HG03066 (cell line): Measurements from ENCODE around the gene EGFL7.

ENCODE experiments used
- ATAC-seq: cut with Tn5 transposase; IDR thresholded peaks from one replicate; pipeline ENCODE4 v1.9.1; 2021; ENCODE audit warnings: low read depth; ENCODE audit not compliant: unreplicated experiment

The EGFL7 gene

GRCh38 chr9:136643596-136644342 lies 18.9 kb upstream of the EGFL7 start:
- no peak for ATAC-seq

GRCh38 chr9:136644343-136644592 lies 18.4 kb upstream of the EGFL7 start:
- ATAC-seq = no peak

- no peak for ATAC-seq
These were observed 17.9 kb upstream of the EGFL7 start for GRCh38 chr9:136644593-136645351.

- ATAC-seq = no peak
These were observed 17.3 kb upstream of the EGFL7 start for GRCh38 chr9:136645352-136645902.

GRCh38 chr9:136645903-136646754 lies 16.6 kb upstream of the EGFL7 start:
- ATAC-seq = no peak

- ATAC-seq = no peak
These were observed 15.6 kb upstream of the EGFL7 start for GRCh38 chr9:136646827-136647711.

- ATAC-seq = no peak
These were observed 14.0 kb upstream of the EGFL7 start for GRCh38 chr9:136648751-136649150.

- no peak for ATAC-seq
These were observed 12.7 kb upstream of the EGFL7 start for GRCh38 chr9:136650021-136650420.

- no peak for ATAC-seq
These were observed 12.1 kb upstream of the EGFL7 start for GRCh38 chr9:136650648-136651047.

- ATAC-seq = no peak
These were observed 10.9 kb upstream of the EGFL7 start for GRCh38 chr9:136651860-136652259.

GRCh38 chr9:136653323-136654079 lies 9.2 kb upstream of the EGFL7 start:
- ATAC-seq = no peak

GRCh38 chr9:136654820-136655535 lies 7.7 kb upstream of the EGFL7 start:
- no peak for ATAC-seq

GRCh38 chr9:136655536-136656182 lies 7.1 kb upstream of the EGFL7 start:
- ATAC-seq = no peak

- ATAC-seq = no peak
These were observed 6.5 kb upstream of the EGFL7 start for GRCh38 chr9:136656183-136656738.

- no peak for ATAC-seq
These were observed 5.7 kb upstream of the EGFL7 start for GRCh38 chr9:136656795-136657611.

- no peak for ATAC-seq
These were observed 4.5 kb upstream of the EGFL7 start for GRCh38 chr9:136657974-136658848.
